HEK293 (cell line): Measurements from ENCODE around the gene DNAJC11.

Experiments
- KLF1 ChIP-seq: fragments of 450-650 bp; formaldehyde crosslinking; IDR thresholded peaks from 2 replicates; pipeline ENCODE4 v1.5.1; 2016; ENCODE audit warnings: missing biosample characterization, missing genetic modification characterization
- OVOL3 ChIP-seq: fragments of 450-650 bp; formaldehyde crosslinking; IDR thresholded peaks from 2 replicates; pipeline ENCODE4 v1.5.1; 2016; ENCODE audit warnings: missing biosample characterization, missing genetic modification characterization
- PRDM10 ChIP-seq: fragments of 450-650 bp; formaldehyde crosslinking; IDR thresholded peaks from 2 replicates; pipeline ENCODE4 v1.5.1; 2016; ENCODE audit warnings: missing biosample characterization, missing genetic modification characterization
- SP2 ChIP-seq: fragments of 450-650 bp; formaldehyde crosslinking; IDR thresholded peaks from 2 replicates; pipeline ENCODE4 v1.5.1; 2016; ENCODE audit warnings: missing biosample characterization, missing genetic modification characterization
- SP3 ChIP-seq: fragments of 450-650 bp; formaldehyde crosslinking; IDR thresholded peaks from 2 replicates; pipeline ENCODE4 v1.5.1; 2016; ENCODE audit warnings: missing biosample characterization, missing genetic modification characterization
- ZBTB21 ChIP-seq: fragments of 450-650 bp; formaldehyde crosslinking; IDR thresholded peaks from 2 replicates; pipeline ENCODE4 v1.5.1; 2017; ENCODE audit warnings: missing biosample characterization, missing genetic modification characterization
- ZIC2 ChIP-seq: fragments of 450-650 bp; formaldehyde crosslinking; IDR thresholded peaks from 2 replicates; pipeline ENCODE4 v1.5.1; 2016; ENCODE audit warnings: missing biosample characterization, missing genetic modification characterization
- ZNF223 ChIP-seq: fragments of 450-650 bp; formaldehyde crosslinking; IDR thresholded peaks from 2 replicates; pipeline ENCODE4 v1.5.1; 2016; ENCODE audit warnings: missing biosample characterization, missing genetic modification characterization
- ZNF366 ChIP-seq: fragments of 450-650 bp; formaldehyde crosslinking; conservative IDR thresholded peaks from 2 replicates; pipeline ENCODE4 v1.5.1; 2016; ENCODE audit warnings: missing biosample characterization, missing genetic modification characterization
- ZNF391 ChIP-seq: fragments of 450-650 bp; formaldehyde crosslinking; IDR thresholded peaks from 2 replicates; pipeline ENCODE4 v1.5.1; 2016; ENCODE audit warnings: low read depth, missing biosample characterization, missing genetic modification characterization, borderline replicate concordance
- ZNF433 ChIP-seq: fragments of 450-650 bp; formaldehyde crosslinking; IDR thresholded peaks from 2 replicates; pipeline ENCODE4 v1.5.1; 2016; ENCODE audit warnings: missing biosample characterization, missing genetic modification characterization, low read depth
- ZNF501 ChIP-seq: fragments of 450-650 bp; formaldehyde crosslinking; IDR thresholded peaks from 2 replicates; pipeline ENCODE4 v1.5.1; 2016; ENCODE audit warnings: missing biosample characterization, missing genetic modification characterization
- ZNF558 ChIP-seq: fragments of 450-650 bp; formaldehyde crosslinking; IDR thresholded peaks from 2 replicates; pipeline ENCODE4 v1.5.1; 2016; ENCODE audit warnings: missing biosample characterization, missing genetic modification characterization
- ZNF561 ChIP-seq: fragments of 450-650 bp; IDR thresholded peaks from 2 replicates; pipeline ENCODE4 v1.5.1; 2018; ENCODE audit warnings: missing biosample characterization, missing genetic modification characterization, borderline replicate concordance
- ZNF585B ChIP-seq: fragments of 450-650 bp; formaldehyde crosslinking; IDR thresholded peaks from 2 replicates; pipeline ENCODE4 v1.5.1; 2016; ENCODE audit warnings: missing biosample characterization, missing genetic modification characterization
- ZNF624 ChIP-seq: fragments of 450-650 bp; formaldehyde crosslinking; IDR thresholded peaks from 2 replicates; pipeline ENCODE4 v1.5.1; 2017; ENCODE audit warnings: missing biosample characterization, missing genetic modification characterization
- ZNF658 ChIP-seq: fragments of 450-650 bp; formaldehyde crosslinking; IDR thresholded peaks from 2 replicates; pipeline ENCODE4; 2016; ENCODE audit warnings: missing biosample characterization, missing genetic modification characterization
- ZNF660 ChIP-seq: fragments of 450-650 bp; IDR thresholded peaks from 2 replicates; pipeline ENCODE4 v1.5.1; 2018; ENCODE audit warnings: missing biosample characterization, mild to moderate bottlenecking, missing genetic modification characterization
- ZNF670 ChIP-seq: fragments of 450-650 bp; formaldehyde crosslinking; IDR thresholded peaks from 2 replicates; pipeline ENCODE4 v1.5.1; 2016; ENCODE audit warnings: missing biosample characterization, missing genetic modification characterization, low read depth
- ZXDB ChIP-seq: fragments of 450-650 bp; formaldehyde crosslinking; IDR thresholded peaks from 2 replicates; pipeline ENCODE4 v1.5.1; 2016; ENCODE audit warnings: missing biosample characterization, missing genetic modification characterization
- TF ChIP-seq, protein P1 (sequence below): fragments of 450-650 bp; formaldehyde crosslinking; IDR thresholded peaks from 2 replicates; pipeline ENCODE4 v1.5.1; 2016; ENCODE audit warnings: missing biosample characterization, missing genetic modification characterization
- TF ChIP-seq, protein P2 (sequence below): fragments of 450-650 bp; formaldehyde crosslinking; IDR thresholded peaks from 2 replicates; pipeline ENCODE4 v1.5.1; 2016; ENCODE audit warnings: missing biosample characterization, missing genetic modification characterization
- TF ChIP-seq, protein P3 (sequence below): fragments of 450-650 bp; formaldehyde crosslinking; IDR thresholded peaks from 2 replicates; pipeline ENCODE4 v1.5.1; 2017; ENCODE audit warnings: missing biosample characterization, missing genetic modification characterization
- TF ChIP-seq, protein P4 (sequence below): IDR thresholded peaks from 2 replicates; pipeline ENCODE4 v1.6.1; 2011; ENCODE audit warnings: mild to moderate bottlenecking, low read depth, low read length, borderline replicate concordance
- TF ChIP-seq, protein P5 (sequence below): fragments of 450-650 bp; formaldehyde crosslinking; IDR thresholded peaks from 2 replicates; pipeline ENCODE4 v1.5.1; 2016; ENCODE audit warnings: missing biosample characterization, missing genetic modification characterization

Gene DNAJC11

DNA sequence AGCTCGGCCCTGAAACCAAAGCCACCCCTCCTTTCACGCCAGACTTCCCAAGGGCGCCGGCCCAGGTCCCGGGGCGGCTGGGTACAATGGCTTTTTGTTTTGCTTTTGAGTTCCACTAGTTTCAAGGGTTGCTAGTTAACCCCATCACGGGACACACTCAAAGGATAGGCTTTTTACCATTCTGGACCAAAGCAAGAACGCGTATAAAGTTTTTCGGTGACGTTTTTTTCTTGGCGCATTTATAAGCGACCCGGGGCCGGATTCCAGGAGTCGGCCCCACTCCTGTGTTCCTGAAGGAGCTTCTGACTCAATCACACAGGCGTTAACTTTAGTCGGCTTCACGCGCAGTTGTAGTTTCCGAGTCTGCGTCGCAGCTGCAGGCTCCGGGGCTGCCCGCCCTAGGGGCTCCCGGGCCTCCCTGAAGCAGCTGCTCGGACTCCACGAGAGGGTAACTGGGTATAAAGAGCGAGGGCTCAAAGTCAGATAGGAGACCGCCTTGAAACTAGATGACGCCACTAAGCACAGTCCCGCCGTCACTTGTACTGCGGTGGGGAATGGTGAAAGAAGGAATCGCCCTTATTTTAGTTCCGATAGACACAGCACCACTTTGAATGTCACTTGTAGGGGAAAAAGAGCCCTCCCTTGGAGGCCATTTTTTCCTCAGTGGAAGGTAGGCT, 98.2 kb downstream of the DNAJC11 start (continued):
- TF ChIP-seq PRDM10 (tag by site-specific recombination) (no peak; the same call in 1 of the 2 replicates), ZNF624 (tag by site-specific recombination) (no peak), ZNF501 (tag by site-specific recombination) (0 out of 2 replicates have a peak, but pooled peaks have one; percentile 44), ZNF585B (tag by site-specific recombination) (no peak), ZNF433 (tag by site-specific recombination) (no peak), SP3 (tag by site-specific recombination) (no peak), OVOL3 (tag by site-specific recombination) (no peak), ZNF658 (no peak), ZNF561 (tag by site-specific recombination) (no peak), ZNF558 (tag by site-specific recombination) (no peak), ZXDB (tag by site-specific recombination) (peak; percentile 85), ZIC2 (no peak; the same call in 1 of the 2 replicates), ZNF670 (tag by site-specific recombination) (no peak), ZBTB21 (tag by site-specific recombination) (peak; percentile 84), ZNF366 (0 out of 2 replicates have a peak, but pooled peaks have one; percentile 29), SP2 (peak; percentile 69), ZNF391 (tag by site-specific recombination) (no peak), KLF1 (tag by site-specific recombination) (no peak), ZNF660 (tag by site-specific recombination) (peak; percentile 63; the same call in 1 of the 2 replicates), ZNF223 (no peak)
- TF ChIP-seq, protein P1, sequence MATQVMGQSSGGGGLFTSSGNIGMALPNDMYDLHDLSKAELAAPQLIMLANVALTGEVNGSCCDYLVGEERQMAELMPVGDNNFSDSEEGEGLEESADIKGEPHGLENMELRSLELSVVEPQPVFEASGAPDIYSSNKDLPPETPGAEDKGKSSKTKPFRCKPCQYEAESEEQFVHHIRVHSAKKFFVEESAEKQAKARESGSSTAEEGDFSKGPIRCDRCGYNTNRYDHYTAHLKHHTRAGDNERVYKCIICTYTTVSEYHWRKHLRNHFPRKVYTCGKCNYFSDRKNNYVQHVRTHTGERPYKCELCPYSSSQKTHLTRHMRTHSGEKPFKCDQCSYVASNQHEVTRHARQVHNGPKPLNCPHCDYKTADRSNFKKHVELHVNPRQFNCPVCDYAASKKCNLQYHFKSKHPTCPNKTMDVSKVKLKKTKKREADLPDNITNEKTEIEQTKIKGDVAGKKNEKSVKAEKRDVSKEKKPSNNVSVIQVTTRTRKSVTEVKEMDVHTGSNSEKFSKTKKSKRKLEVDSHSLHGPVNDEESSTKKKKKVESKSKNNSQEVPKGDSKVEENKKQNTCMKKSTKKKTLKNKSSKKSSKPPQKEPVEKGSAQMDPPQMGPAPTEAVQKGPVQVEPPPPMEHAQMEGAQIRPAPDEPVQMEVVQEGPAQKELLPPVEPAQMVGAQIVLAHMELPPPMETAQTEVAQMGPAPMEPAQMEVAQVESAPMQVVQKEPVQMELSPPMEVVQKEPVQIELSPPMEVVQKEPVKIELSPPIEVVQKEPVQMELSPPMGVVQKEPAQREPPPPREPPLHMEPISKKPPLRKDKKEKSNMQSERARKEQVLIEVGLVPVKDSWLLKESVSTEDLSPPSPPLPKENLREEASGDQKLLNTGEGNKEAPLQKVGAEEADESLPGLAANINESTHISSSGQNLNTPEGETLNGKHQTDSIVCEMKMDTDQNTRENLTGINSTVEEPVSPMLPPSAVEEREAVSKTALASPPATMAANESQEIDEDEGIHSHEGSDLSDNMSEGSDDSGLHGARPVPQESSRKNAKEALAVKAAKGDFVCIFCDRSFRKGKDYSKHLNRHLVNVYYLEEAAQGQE (tag by site-specific recombination), result no peak
- TF ChIP-seq, protein P2, sequence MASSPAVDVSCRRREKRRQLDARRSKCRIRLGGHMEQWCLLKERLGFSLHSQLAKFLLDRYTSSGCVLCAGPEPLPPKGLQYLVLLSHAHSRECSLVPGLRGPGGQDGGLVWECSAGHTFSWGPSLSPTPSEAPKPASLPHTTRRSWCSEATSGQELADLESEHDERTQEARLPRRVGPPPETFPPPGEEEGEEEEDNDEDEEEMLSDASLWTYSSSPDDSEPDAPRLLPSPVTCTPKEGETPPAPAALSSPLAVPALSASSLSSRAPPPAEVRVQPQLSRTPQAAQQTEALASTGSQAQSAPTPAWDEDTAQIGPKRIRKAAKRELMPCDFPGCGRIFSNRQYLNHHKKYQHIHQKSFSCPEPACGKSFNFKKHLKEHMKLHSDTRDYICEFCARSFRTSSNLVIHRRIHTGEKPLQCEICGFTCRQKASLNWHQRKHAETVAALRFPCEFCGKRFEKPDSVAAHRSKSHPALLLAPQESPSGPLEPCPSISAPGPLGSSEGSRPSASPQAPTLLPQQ, result peak; percentile 33
- TF ChIP-seq, protein P3, sequence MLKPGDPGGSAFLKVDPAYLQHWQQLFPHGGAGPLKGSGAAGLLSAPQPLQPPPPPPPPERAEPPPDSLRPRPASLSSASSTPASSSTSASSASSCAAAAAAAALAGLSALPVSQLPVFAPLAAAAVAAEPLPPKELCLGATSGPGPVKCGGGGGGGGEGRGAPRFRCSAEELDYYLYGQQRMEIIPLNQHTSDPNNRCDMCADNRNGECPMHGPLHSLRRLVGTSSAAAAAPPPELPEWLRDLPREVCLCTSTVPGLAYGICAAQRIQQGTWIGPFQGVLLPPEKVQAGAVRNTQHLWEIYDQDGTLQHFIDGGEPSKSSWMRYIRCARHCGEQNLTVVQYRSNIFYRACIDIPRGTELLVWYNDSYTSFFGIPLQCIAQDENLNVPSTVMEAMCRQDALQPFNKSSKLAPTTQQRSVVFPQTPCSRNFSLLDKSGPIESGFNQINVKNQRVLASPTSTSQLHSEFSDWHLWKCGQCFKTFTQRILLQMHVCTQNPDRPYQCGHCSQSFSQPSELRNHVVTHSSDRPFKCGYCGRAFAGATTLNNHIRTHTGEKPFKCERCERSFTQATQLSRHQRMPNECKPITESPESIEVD (tag by site-specific recombination), result no peak
- TF ChIP-seq, protein P4, sequence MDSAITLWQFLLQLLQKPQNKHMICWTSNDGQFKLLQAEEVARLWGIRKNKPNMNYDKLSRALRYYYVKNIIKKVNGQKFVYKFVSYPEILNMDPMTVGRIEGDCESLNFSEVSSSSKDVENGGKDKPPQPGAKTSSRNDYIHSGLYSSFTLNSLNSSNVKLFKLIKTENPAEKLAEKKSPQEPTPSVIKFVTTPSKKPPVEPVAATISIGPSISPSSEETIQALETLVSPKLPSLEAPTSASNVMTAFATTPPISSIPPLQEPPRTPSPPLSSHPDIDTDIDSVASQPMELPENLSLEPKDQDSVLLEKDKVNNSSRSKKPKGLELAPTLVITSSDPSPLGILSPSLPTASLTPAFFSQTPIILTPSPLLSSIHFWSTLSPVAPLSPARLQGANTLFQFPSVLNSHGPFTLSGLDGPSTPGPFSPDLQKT, result no peak
- TF ChIP-seq, protein P5, sequence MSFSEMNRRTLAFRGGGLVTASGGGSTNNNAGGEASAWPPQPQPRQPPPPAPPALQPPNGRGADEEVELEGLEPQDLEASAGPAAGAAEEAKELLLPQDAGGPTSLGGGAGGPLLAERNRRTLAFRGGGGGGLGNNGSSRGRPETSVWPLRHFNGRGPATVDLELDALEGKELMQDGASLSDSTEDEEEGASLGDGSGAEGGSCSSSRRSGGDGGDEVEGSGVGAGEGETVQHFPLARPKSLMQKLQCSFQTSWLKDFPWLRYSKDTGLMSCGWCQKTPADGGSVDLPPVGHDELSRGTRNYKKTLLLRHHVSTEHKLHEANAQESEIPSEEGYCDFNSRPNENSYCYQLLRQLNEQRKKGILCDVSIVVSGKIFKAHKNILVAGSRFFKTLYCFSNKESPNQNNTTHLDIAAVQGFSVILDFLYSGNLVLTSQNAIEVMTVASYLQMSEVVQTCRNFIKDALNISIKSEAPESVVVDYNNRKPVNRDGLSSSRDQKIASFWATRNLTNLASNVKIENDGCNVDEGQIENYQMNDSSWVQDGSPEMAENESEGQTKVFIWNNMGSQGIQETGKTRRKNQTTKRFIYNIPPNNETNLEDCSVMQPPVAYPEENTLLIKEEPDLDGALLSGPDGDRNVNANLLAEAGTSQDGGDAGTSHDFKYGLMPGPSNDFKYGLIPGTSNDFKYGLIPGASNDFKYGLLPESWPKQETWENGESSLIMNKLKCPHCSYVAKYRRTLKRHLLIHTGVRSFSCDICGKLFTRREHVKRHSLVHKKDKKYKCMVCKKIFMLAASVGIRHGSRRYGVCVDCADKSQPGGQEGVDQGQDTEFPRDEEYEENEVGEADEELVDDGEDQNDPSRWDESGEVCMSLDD (tag by site-specific recombination), result 0 out of 2 replicates have a peak, but pooled peaks have one; percentile 17
